CD4-positive, alpha-beta T cell (primary cell): ENCODE measurements around the gene MTUS2. TPM values are rescaled to one million over a fixed set of nuclear protein-coding genes. Genes with fewer than 3 reads are reported as not detected.

Source experiments
- ATAC-seq: fragments of 200-7000 bp; cut with Tn5 transposase; one replicate; pipeline ENCODE4 v1.10.0; 2022; ENCODE audit warnings: mild to moderate bottlenecking; ENCODE audit not compliant: poor library complexity
- CTCF ChIA-PET: fragments of 350-600 bp; sonication (Branson Sonifier 250); formaldehyde crosslinking; loops from one replicate; lab custom pipeline; 2021; ENCODE audit warnings: antibody characterized with exemption, inconsistent platforms; lab: Charles Lee
- POLR2A ChIA-PET: fragments of 350-600 bp; sonication (Branson Sonifier 250); formaldehyde crosslinking; loops from one replicate; lab custom pipeline; 2021; ENCODE audit warnings: antibody characterized with exemption, inconsistent platforms; lab: Charles Lee
- DNase-seq, 14 experiments: peaks; one replicate each; pipeline ENCODE4 v3.0.0-alpha.2; 2013 to 2020; ENCODE audit warnings: mixed read lengths in 2 of 14
- H3K27ac ChIP-seq, 2 donors: one replicate each; pipeline versions ENCODE4 v1.5.1 to v1.7.0; 2013; ENCODE audit warnings: low read length in 2 of 2, low read depth in 1 of 2, mild to moderate bottlenecking in 1 of 2
- H3K27me3 ChIP-seq, 2 experiments: 1 replicate in 1 of 2; 2 replicates in 1 of 2; pipeline versions ENCODE4 v1.6.1 to v1.7.0; 2013; ENCODE audit warnings: low read length in 2 of 2, control low read depth in 1 of 2, mild to moderate bottlenecking in 1 of 2, moderate library complexity in 1 of 2; ENCODE audit not compliant: insufficient read depth in 2 of 2, control insufficient read depth in 1 of 2
- H3K36me3 ChIP-seq: one replicate; pipeline ENCODE4 v1.6.1; 2013; ENCODE audit warnings: low read length, control low read depth; ENCODE audit not compliant: insufficient read depth
- H3K4me1 ChIP-seq: one replicate; pipeline ENCODE4 v1.6.1; 2013; ENCODE audit warnings: low read length, control low read depth; ENCODE audit not compliant: insufficient read depth
- H3K4me3 ChIP-seq: one replicate; pipeline ENCODE4 v1.5.1; 2013; ENCODE audit warnings: mild to moderate bottlenecking, low read length, moderate library complexity
- H3K9me3 ChIP-seq, 2 experiments: 1 replicate in 1 of 2; 2 replicates in 1 of 2; pipeline versions ENCODE4 v1.6.1 to v1.7.0; 2013; ENCODE audit warnings: low read length in 2 of 2, mild to moderate bottlenecking in 2 of 2, control low read depth in 1 of 2, moderate library complexity in 1 of 2; ENCODE audit not compliant: control insufficient read depth in 1 of 2, insufficient read depth in 1 of 2
- H3K27ac Mint-ChIP-seq: one replicate; pipeline ENCODE4 v1.8.0; 2020; ENCODE audit warnings: mixed read lengths
- H3K27me3 Mint-ChIP-seq: one replicate; pipeline ENCODE4 v1.8.0; 2021; ENCODE audit warnings: mixed read lengths
- H3K36me3 Mint-ChIP-seq: one replicate; pipeline ENCODE4 v1.8.0; 2021; ENCODE audit warnings: low read depth, mixed read lengths
- H3K4me1 Mint-ChIP-seq: one replicate; pipeline ENCODE4 v1.8.0; 2021; ENCODE audit warnings: low read depth, mixed read lengths
- H3K4me3 Mint-ChIP-seq: one replicate; pipeline ENCODE4 v1.8.0; 2020; ENCODE audit warnings: mild to moderate bottlenecking, mixed read lengths
- H3K9me3 Mint-ChIP-seq: one replicate; pipeline ENCODE4 v1.8.0; 2020; ENCODE audit warnings: mixed read lengths
- CTCF ChIP-seq: fragments of 200-600 bp; IDR thresholded peaks from one replicate; pipeline ENCODE4 v1.8.0; 2022; ENCODE audit warnings: antibody characterized with exemption, mild to moderate bottlenecking
- intact Hi-C, 2 experiments: fragments of 100-400 bp; cut with DNase I in 1 of 2; cut with micrococcal nuclease in 1 of 2; formaldehyde crosslinking; loops; one replicate each; pipeline versions ENCODE4 v1.15.1 to v1.9.0; 2023 to 2025; cut with DNase I, micrococcal nuclease
- total RNA-seq, 174 experiments: library from RNA in 2 of 174; stranded (reverse) in 2 of 174; gene quantifications; one replicate each; pipeline ENCODE4 v1.2.3 and lab custom pipeline; 2021 to 2026

The MTUS2 gene
- total RNA-seq, 2 experiments from 2014 or later = 0.38 to 0.81 TPM

DNA sequence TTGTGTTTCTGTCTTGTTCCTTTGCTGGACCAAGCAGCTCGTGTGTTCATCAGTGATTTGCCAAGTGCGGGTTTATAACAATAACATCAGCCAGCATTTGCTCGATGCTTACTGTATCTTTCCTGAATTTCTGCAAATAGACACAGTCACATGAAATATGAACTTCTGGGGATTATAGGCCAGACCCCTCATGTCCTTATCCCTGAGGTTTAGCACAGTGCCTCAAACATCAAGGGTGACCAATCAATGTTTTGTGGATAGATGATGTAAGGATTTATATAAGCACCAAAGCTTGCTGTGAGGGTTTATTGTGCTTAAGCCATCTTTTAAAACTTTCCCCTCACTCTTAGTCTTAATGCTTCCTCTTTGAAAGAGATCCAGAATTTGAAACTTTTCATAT, 451.5 kb downstream of the MTUS2 start:
- ATAC-seq (no peak), DNase-seq (no peak)
- TF ChIP-seq CTCF = no peak
- H3K36me3 ChIP-seq = no peaks in the 10 kb centered on the region
- no peak overlapping the region for H3K4me3 ChIP-seq
- POLR2A ChIA-PET = no interaction called here
- no peak overlapping the region for H3K27ac Mint-ChIP-seq
- H3K4me1 ChIP-seq = no peaks in the 10 kb centered on the region
- peaks cover 4% of the 10 kb centered on the region for H3K27me3 Mint-ChIP-seq
- CTCF ChIA-PET = no interaction called here
- intact Hi-C loops = no loop called here
- no peaks in the 10 kb centered on the region for H3K27me3 ChIP-seq
- H3K4me3 Mint-ChIP-seq = no peak overlapping the region
- no peaks in the 10 kb centered on the region for H3K9me3 ChIP-seq
- H3K36me3 Mint-ChIP-seq = no peaks in the 10 kb centered on the region
- H3K4me1 Mint-ChIP-seq = no peaks in the 10 kb centered on the region
- H3K9me3 Mint-ChIP-seq = no peaks in the 10 kb centered on the region
- no peak overlapping the region for H3K27ac ChIP-seq

DNA sequence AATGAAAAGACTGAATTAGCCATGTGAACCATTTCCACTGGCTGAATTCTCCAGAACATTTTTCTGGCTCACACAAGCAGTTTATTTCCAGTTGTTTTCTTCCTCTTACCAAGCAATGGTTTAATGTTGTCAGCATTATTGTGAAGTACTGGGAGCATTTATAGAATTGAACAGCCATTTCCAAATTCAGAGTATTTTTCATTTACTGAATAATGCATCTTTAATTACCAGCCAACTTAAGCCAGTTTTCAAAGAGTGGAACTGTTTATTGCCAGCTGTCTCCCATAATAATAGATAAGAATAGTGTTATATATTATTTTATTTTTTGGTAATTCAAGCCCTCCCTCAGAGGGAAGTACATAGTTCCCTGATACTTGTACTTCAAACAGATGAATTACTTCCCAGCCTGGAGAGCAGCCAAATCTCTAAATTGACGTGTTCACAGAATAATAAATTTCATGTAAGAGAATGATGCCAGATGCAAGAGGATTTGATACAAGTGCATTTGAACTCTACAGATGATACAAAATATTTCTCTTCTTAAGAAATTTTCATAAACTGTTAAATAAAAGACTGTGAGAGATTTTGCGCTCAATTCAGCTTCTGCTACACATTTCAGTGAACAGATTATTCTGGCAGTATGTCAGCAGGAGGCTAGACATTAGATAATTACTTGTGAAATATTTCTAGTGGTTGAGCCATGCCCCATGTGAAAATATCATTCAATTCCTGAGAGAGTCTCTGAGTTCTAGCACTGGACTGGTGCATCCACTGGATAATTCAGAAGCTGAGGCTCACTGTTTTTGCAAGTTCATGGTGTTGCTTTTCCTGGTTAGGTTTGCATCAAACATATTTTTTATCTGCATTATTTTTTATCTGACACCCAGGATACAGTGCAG, 459.5 kb downstream of the MTUS2 start:
- Histone ChIP-seq H3K4me1 (no peaks in the 10 kb centered on the region), H3K4me3 (no peak overlapping the region), H3K27ac (no peak overlapping the region), H3K27me3 (peaks cover 0 to 3% of the 10 kb centered on the region in 2 experiments), H3K9me3 (no peaks in the 10 kb centered on the region), H3K36me3 (no peaks in the 10 kb centered on the region)
- H3K4me1 Mint-ChIP-seq = no peaks in the 10 kb centered on the region
- H3K9me3 Mint-ChIP-seq = no peaks in the 10 kb centered on the region
- intact Hi-C loops = no loop called here
- H3K4me3 Mint-ChIP-seq = no peak overlapping the region
- no peaks in the 10 kb centered on the region for H3K36me3 Mint-ChIP-seq
- H3K27ac Mint-ChIP-seq = no peak overlapping the region
- no peak for TF ChIP-seq CTCF
- peaks cover 18% of the 10 kb centered on the region for H3K27me3 Mint-ChIP-seq
- ChIA-PET CTCF (no interaction called here), POLR2A (no interaction called here)
- DNase-seq = no peak
- no peak for ATAC-seq

DNA sequence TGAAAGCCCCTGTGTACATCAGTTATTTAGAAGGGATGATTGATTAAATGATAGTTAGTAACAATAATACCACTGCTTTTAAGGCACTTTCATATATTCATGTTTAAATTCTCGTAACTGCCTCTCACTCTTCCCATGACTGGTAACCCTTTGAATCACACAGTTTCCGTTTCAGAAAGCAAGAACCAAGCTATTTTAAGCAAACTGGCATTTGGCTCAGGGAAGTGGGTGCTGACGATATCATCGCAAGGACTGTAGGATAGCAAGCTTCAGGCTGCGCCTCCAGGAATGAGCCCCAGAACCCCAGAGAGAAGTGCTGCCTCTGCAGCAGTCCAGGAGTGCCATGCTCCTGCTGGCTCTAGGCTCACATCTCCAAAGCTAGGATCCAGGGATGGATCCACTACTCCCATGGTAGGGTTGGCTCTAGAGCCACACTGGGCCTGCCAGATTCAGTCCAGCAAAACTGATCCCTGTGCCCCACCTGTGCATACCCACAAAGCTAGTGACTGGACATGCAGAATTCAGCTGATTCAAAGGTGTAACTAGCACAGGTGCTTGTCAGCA, 461.9 kb downstream of the MTUS2 start:
- CTCF ChIA-PET = no interaction called here
- H3K27ac Mint-ChIP-seq = no peak overlapping the region
- peaks cover 18% of the 10 kb centered on the region for H3K27me3 Mint-ChIP-seq
- H3K4me3 Mint-ChIP-seq = no peak overlapping the region
- H3K36me3 ChIP-seq = no peaks in the 10 kb centered on the region
- no peaks in the 10 kb centered on the region for H3K9me3 ChIP-seq
- H3K9me3 Mint-ChIP-seq = no peaks in the 10 kb centered on the region
- no peak for ATAC-seq
- DNase-seq = no peak
- intact Hi-C loops = no loop called here
- no peak overlapping the region for H3K27ac ChIP-seq
- peaks cover 0 to 3% of the 10 kb centered on the region in 2 experiments for H3K27me3 ChIP-seq
- H3K4me3 ChIP-seq = no peak overlapping the region
- no peaks in the 10 kb centered on the region for H3K4me1 Mint-ChIP-seq
- no peaks in the 10 kb centered on the region for H3K36me3 Mint-ChIP-seq
- TF ChIP-seq CTCF = no peak
- H3K4me1 ChIP-seq = no peaks in the 10 kb centered on the region
- POLR2A ChIA-PET = no interaction called here
